ENCODE data around the gene GRK4. TPM values are rescaled to one million over a fixed set of nuclear protein-coding genes. Genes with fewer than 3 reads are reported as not detected.
"Not testable (repeated sequence)": the region's sequence is repeated elsewhere in the genome, so short reads cannot be mapped to it uniquely, and the experiment has no call there.

Gene GRK4
- total RNA-seq, 4 donors from 2014 or later, result 6.1 to 15.1 (median 9.3) TPM

DNA sequence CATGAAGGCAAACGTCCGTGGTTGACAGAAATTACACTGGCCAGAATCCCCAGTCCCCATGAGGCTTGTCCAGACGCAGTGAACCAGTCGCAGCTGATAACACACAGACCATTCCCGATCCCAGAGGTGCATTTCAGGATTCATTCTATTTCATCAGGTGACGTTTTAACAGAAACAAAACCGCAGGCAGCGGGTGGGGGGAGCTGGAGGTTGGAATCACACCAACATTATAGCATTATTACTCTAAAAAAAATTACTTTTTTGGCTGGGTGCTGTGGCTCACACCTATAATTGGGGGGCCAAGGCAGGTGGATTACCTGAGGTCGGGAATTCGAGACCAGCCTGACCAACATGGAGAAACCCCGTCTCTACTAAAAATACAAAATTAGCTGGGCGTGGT, 25.4 kb upstream of the GRK4 start:
- Histone ChIP-seq H3K4me1 (peaks cover 0 to 34% (median 22%) of the 10 kb centered on the region in 4 donors), H3K36me3 (peaks cover 0 to 65% (median 16%) of the 10 kb centered on the region in 3 donors), H3K9me3 (no peaks in the 10 kb centered on the region), H3K27ac (no peak overlapping the region), H3K27me3 (no peaks in the 10 kb centered on the region), H3K4me3 (no peak overlapping the region)
- 79 to 82% methylated on average over 12 of the region's 12 CpGs for WGBS, 2 donors
- TF ChIP-seq POLR2A (IDR thresholded peaks at IDR 0.05) (no peak), CTCF (IDR thresholded peaks at IDR 0.05) (no peak), EP300 (IDR thresholded peaks at IDR 0.05) (no peak)
- no peak for DNase-seq (ENCODE audit: low spot score in 2 of 2)

DNA sequence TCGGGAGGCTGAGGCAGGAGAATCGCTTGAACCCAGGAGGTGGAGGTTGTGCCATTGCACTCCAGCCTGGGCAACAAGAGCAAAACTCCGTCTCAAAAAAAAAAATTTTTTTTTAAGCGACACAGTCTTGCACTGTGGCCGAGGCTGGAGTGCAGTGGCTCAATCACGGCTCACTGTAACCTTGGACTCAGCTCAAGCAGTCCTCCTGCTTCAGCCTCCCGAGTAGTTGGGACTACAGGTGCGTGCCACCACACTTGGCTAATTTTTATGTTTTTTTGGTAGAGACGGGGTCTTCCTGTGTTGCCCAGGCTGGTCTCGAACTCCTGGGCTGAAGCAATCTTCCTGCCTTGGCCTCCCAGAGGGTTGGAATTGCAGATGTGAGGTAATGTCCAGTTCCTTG, 25.0 kb upstream of the GRK4 start:
- not testable (repeated sequence) for H3K27me3 ChIP-seq; H3K27ac ChIP-seq; DNase-seq (ENCODE audit: low spot score in 2 of 2); H3K4me3 ChIP-seq; H3K9me3 ChIP-seq
- Histone ChIP-seq H3K36me3 (peaks cover 0 to 69% (median 16%) of the 10 kb centered on the region in 3 donors), H3K4me1 (peaks cover 0 to 32% (median 18%) of the 10 kb centered on the region in 4 donors)
- 86 to 90% methylated on average over 10 of the region's 10 CpGs for WGBS, 2 donors

DNA sequence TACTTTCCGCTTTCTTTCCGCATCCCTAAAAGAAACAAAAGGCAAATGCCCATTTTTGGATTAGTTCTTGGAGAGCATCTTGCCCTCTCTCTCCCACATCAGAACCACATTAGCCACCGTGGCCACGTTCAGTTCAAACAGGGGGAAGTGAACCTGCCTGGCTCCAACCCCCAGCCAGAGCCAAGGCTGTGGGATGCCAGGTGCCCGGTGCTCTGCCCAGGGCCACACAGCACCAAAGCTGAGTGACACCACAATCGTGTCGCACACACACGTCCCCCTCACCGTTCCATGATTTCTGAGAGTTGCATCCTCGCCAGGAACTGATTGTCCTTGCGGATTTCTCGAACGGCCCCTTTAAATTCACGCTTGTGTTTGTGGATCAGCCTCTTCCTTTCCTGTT, 24.5 kb upstream of the GRK4 start:
- peaks cover 0 to 27% (median 13%) of the 10 kb centered on the region in 4 donors for H3K4me1 ChIP-seq
- no peak for DNase-seq (ENCODE audit: low spot score in 2 of 2)
- H3K4me3 ChIP-seq, result no peak overlapping the region
- WGBS, 2 donors, result 86 to 87% methylated on average over 14 of the region's 14 CpGs
- H3K27ac ChIP-seq, result no peak overlapping the region
- no peak for TF ChIP-seq CTCF (IDR thresholded peaks at IDR 0.05)
- no peak for TF ChIP-seq EP300 (IDR thresholded peaks at IDR 0.05)
- no peak for TF ChIP-seq POLR2A (IDR thresholded peaks at IDR 0.05)
- H3K9me3 ChIP-seq, result no peaks in the 10 kb centered on the region
- H3K27me3 ChIP-seq, result no peaks in the 10 kb centered on the region
- peaks cover 0 to 74% (median 16%) of the 10 kb centered on the region in 3 donors for H3K36me3 ChIP-seq

DNA sequence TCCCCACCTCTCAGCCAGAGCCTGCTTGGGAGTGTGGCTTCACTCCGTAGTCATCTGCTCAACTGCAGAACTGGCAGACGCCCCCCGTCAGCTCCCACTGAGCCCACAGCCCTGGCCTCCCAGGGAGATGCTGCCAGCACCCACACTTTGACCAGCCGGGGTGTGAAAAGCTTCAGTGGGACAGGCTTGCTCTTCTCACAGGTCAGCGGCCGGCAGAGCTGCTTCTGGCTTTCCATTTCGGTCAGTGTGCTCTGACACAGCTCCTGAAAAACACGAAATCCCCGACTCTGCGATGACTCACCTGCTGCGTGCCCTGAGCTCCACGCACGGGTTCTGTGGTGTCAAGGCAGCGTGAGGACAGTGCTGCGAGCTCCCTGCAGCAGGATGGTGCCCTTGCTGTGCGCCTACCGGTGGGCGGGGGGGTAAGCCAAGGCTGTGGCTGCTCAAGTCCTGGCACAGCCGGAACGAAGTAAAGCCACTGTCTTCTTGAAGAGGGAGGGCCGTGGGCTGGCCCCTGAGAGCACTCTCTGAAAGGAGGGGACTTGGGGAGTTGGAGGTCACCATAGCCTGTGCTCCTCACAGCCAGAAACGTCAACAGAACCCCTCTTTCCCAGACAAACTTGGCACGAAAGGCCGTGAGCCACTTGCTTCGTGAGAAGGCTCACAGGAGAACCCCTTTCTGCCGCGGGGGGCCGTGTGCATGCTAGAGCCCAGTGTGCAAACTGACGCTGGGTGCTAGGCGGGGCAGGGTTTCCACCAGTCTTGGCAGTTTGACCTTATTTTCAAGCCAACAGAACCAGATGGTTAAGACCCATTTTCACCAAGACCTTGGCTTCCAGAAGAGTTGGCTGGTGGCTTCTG, 23.8 kb upstream of the GRK4 start:
- no peaks in the 10 kb centered on the region for H3K9me3 ChIP-seq
- no peaks in the 10 kb centered on the region for H3K27me3 ChIP-seq
- peaks cover 0 to 26% (median 13%) of the 10 kb centered on the region in 4 donors for H3K4me1 ChIP-seq
- DNase-seq (ENCODE audit: low spot score in 2 of 2), result no peak
- H3K27ac ChIP-seq, result no peak overlapping the region
- no peak overlapping the region for H3K4me3 ChIP-seq
- peaks cover 0 to 81% (median 19%) of the 10 kb centered on the region in 3 donors for H3K36me3 ChIP-seq
- TF ChIP-seq EP300 (IDR thresholded peaks at IDR 0.05) (no peak), POLR2A (IDR thresholded peaks at IDR 0.05) (no peak), CTCF (IDR thresholded peaks at IDR 0.05) (no peak)
- 79 to 88% methylated on average over 27 to 28 of the region's 30 CpGs for WGBS, 2 donors

- TF ChIP-seq POLR2A (IDR thresholded peaks at IDR 0.05) (no peak), EP300 (IDR thresholded peaks at IDR 0.05) (no peak), CTCF (IDR thresholded peaks at IDR 0.05) (no peak)
- Histone ChIP-seq H3K27ac (no peak overlapping the region), H3K27me3 (no peaks in the 10 kb centered on the region), H3K36me3 (peaks cover 0 to 90% (median 28%) of the 10 kb centered on the region in 3 donors), H3K9me3 (no peaks in the 10 kb centered on the region), H3K4me1 (peaks cover 0 to 22% (median 9%) of the 10 kb centered on the region in 4 donors), H3K4me3 (no peak overlapping the region)
- 90% methylated on average over 27 to 28 of the region's 29 CpGs for WGBS, 2 donors
- no peak for DNase-seq (ENCODE audit: low spot score in 2 of 2)
Measured at GRCh38 chr4:2940267-2941137, 22.9 kb upstream of the GRK4 start.
